ENCODE data around the gene PLEKHG2. TPM values are rescaled to one million over a fixed set of nuclear protein-coding genes. Genes with fewer than 3 reads are reported as not detected.

Gene PLEKHG2
- total RNA-seq, 2 experiments from 2014 or later, result 30.4 to 65.9 TPM

DNA sequence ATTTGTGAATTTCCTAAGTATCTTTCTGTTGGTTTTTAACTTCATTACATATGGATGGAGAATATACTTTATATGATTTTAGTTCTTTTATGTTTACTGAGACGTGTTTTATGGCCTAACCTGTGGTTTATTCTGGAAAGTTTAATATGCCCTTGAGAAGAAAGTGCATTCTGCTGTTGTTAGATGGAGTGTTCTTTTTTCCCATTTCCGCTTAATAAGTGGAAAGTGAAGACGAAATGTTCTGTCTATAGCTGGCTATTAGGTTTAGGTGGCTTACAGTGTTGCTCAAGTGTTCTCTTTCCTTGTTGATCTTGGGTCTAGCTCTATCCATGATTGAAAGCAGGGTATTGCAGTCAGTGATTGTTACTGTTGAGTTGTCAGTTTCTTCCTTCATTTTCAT is 50.9 kb downstream of the PLEKHG2 start:
- Histone ChIP-seq H3K9me2 (ENCODE audit: insufficient read depth, low read length) (no peaks in the 10 kb centered on the region), H4K20me1 (ENCODE audit: insufficient read depth, low read length) (no peaks in the 10 kb centered on the region), H3K4me2 (ENCODE audit: low read length) (no peak overlapping the region), H3K4me1 (ENCODE audit: insufficient read depth, low read length, poor library complexity, severe bottlenecking) (no peaks in the 10 kb centered on the region), H2AFZ (ENCODE audit: low read length) (no peak overlapping the region), H3K4me3 (ENCODE audit: low read depth, low read length, poor library complexity, severe bottlenecking) (no peak overlapping the region), H3K36me3 (ENCODE audit: insufficient read depth, low read length) (peaks cover 90% of the 10 kb centered on the region), H3K79me2 (ENCODE audit: insufficient read depth, low read depth, low read length) (no peaks in the 10 kb centered on the region), H3K9me3 (ENCODE audit: low read length) (no peaks in the 10 kb centered on the region), H3K27ac (ENCODE audit: low read depth, low read length, poor library complexity, severe bottlenecking) (no peak overlapping the region)
- DNase-seq (ENCODE audit: low spot score), result no peak
- TF ChIP-seq EZH2phosphoT487 (IDR thresholded peaks at IDR 0.05; ENCODE audit: borderline replicate concordance, low read depth, low read length), result no peak
- TF ChIP-seq CTCF (conservative IDR thresholded peaks at IDR 0.05; ENCODE audit: low read length), result no peak
- POLR2A ChIA-PET, result interaction anchor here (0.6 kb wide), 1 partner anchor 521 kb away, joined by 4 read pairs; no protein-coding TSS in a partner anchor
- intact Hi-C loops (cut with micrococcal nuclease; ENCODE audit: unreplicated experiment), result no loop called here
- BruUV-seq (replicated peaks), result no TSS peak
- CTCF ChIA-PET (ENCODE audit: unreplicated experiment), result no interaction called here

DNA sequence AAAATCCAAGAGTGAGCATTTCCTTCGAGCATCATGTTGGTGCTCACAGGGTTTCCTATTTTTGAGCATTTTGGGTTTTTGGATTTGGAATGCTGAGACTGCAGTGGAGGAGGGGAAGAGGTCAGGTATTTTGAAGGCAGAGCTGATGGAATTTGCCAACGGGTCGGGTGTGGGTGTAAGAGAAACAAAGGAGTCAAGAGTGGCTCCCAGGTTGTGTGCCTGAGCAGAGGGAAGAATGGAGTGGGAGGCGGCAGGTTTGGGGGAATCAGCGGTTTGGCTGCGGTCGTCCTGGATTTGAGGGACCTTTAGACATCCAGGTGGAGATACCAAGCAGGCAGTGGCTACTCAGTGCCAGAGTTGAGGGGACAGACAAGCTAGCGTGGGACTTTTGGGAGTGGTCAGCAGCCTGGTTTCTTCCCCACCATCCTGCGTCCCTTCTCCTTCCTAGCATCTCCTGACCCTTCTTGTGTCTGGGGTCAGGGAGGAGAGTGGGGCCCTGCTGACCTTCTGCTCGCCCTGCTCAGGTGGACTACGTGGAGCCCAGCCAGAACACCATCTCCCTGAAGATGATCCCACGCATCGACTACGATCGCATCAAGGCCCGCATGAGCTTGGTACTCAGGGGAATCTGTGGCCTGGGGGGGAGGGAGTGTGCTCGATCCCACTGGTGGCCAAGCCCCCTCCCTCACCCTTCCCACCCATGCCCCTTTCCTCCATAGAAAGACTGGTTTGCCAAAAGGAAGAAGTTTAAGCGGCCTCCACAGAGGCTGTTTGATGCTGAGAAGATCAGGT is 53.7 kb downstream of the PLEKHG2 start:
- no peak overlapping the region for H2AFZ ChIP-seq (ENCODE audit: low read length)
- intact Hi-C loops (cut with micrococcal nuclease; ENCODE audit: unreplicated experiment), result no loop called here
- no peak overlapping the region for H3K27ac ChIP-seq (ENCODE audit: low read depth, low read length, poor library complexity, severe bottlenecking)
- no peak for DNase-seq (ENCODE audit: low spot score)
- POLR2A ChIA-PET, result interaction anchor here (0.6 kb wide), 1 partner anchor 10 kb away, joined by 4 read pairs; no protein-coding TSS in a partner anchor
- no peaks in the 10 kb centered on the region for H3K4me1 ChIP-seq (ENCODE audit: insufficient read depth, low read length, poor library complexity, severe bottlenecking)
- TF ChIP-seq CTCF (conservative IDR thresholded peaks at IDR 0.05; ENCODE audit: low read length), result no peak
- TF ChIP-seq EZH2phosphoT487 (IDR thresholded peaks at IDR 0.05; ENCODE audit: borderline replicate concordance, low read depth, low read length), result no peak
- peaks cover 90% of the 10 kb centered on the region for H3K36me3 ChIP-seq (ENCODE audit: insufficient read depth, low read length)
- H4K20me1 ChIP-seq (ENCODE audit: insufficient read depth, low read length), result no peaks in the 10 kb centered on the region
- H3K4me3 ChIP-seq (ENCODE audit: low read depth, low read length, poor library complexity, severe bottlenecking), result no peak overlapping the region
- no TSS peak for BruUV-seq (replicated peaks)
- CTCF ChIA-PET (ENCODE audit: unreplicated experiment), result no interaction called here
- H3K9me2 ChIP-seq (ENCODE audit: insufficient read depth, low read length), result no peaks in the 10 kb centered on the region
- H3K9me3 ChIP-seq (ENCODE audit: low read length), result no peaks in the 10 kb centered on the region
- no peak overlapping the region for H3K4me2 ChIP-seq (ENCODE audit: low read length)
- H3K79me2 ChIP-seq (ENCODE audit: insufficient read depth, low read depth, low read length), result no peaks in the 10 kb centered on the region

- Histone ChIP-seq H2AFZ (ENCODE audit: low read length) (no peak overlapping the region), H3K9me2 (ENCODE audit: insufficient read depth, low read length) (no peaks in the 10 kb centered on the region), H3K36me3 (ENCODE audit: insufficient read depth, low read length) (peaks cover 96% of the 10 kb centered on the region), H3K4me2 (ENCODE audit: low read length) (no peak overlapping the region), H3K4me3 (ENCODE audit: low read depth, low read length, poor library complexity, severe bottlenecking) (no peak overlapping the region), H3K4me1 (ENCODE audit: insufficient read depth, low read length, poor library complexity, severe bottlenecking) (no peaks in the 10 kb centered on the region), H3K9me3 (ENCODE audit: low read length) (no peaks in the 10 kb centered on the region), H3K79me2 (ENCODE audit: insufficient read depth, low read depth, low read length) (no peaks in the 10 kb centered on the region), H4K20me1 (ENCODE audit: insufficient read depth, low read length) (no peaks in the 10 kb centered on the region), H3K27ac (ENCODE audit: low read depth, low read length, poor library complexity, severe bottlenecking) (no peak overlapping the region)
- no peak for DNase-seq (ENCODE audit: low spot score)
- intact Hi-C loops (cut with micrococcal nuclease; ENCODE audit: unreplicated experiment), result no loop called here
- ChIA-PET POLR2A (no interaction called here), CTCF (ENCODE audit: unreplicated experiment) (no interaction called here)
- TF ChIP-seq CTCF (conservative IDR thresholded peaks at IDR 0.05; ENCODE audit: low read length), result no peak
- TF ChIP-seq EZH2phosphoT487 (IDR thresholded peaks at IDR 0.05; ENCODE audit: borderline replicate concordance, low read depth, low read length), result no peak
- BruUV-seq (replicated peaks), result no TSS peak
Measured at GRCh38 chr19:39467941-39468340, 55.5 kb downstream of the PLEKHG2 start.

All from OCI-LY7 (cell line).